Endothelial cell of umbilical vein (primary cell): ENCODE results near the gene HSPA12A. TPM values are rescaled to one million over a fixed set of nuclear protein-coding genes. Genes with fewer than 3 reads are reported as not detected.

Source experiments
- BruUV-seq: library from RNA; stranded (reverse); fragments of 400-500 nt; replicated peaks from 2 replicates; lab custom pipeline; 2021; lab: Mats Ljungman, UMichigan
- CTCF ChIA-PET: fragments of 300-600, 350-600 bp; sonication (Branson Sonifier 250); formaldehyde crosslinking; loops from one replicate; lab custom pipeline; 2021; ENCODE audit warnings: antibody characterized with exemption, inconsistent platforms; lab: Charles Lee
- POLR2A ChIA-PET: fragments of 300-600, 350-600 bp; sonication (Branson Sonifier 250); formaldehyde crosslinking; loops from one replicate; lab custom pipeline; 2021; ENCODE audit warnings: antibody characterized with exemption, inconsistent platforms; lab: Charles Lee
- DNase-seq: peaks from one replicate; pipeline ENCODE4 v3.0.0-alpha.2; 2011; ENCODE audit warnings: low read depth, low spot score
- FAIRE-seq: peaks from 2 replicates; lab custom pipeline; 2011; peaks lifted over from hg19 to GRCh38; lab: Jason Lieb, UNC
- H2AFZ ChIP-seq: 2 replicates; pipeline ENCODE4 v1.6.0; 2012; ENCODE audit warnings: low read depth, low read length, control low read depth, inconsistent platforms
- H3K27ac ChIP-seq: 2 replicates; pipeline ENCODE4 v1.5.1; 2011; ENCODE audit warnings: low read depth, mild to moderate bottlenecking, control low read depth, low read length, moderate library complexity; ENCODE audit not compliant: insufficient read depth
- H3K27me3 ChIP-seq, 2 experiments: 2 replicates each; pipeline versions ENCODE4 v1.6.0 to v1.6.1; 2011; ENCODE audit warnings: low read length in 2 of 2, mixed read lengths in 1 of 2; ENCODE audit not compliant: control insufficient read depth in 2 of 2, insufficient read depth in 2 of 2
- H3K36me3 ChIP-seq, 2 experiments: 2 replicates in 1 of 2; 3 replicates in 1 of 2; pipeline ENCODE4 v1.5.1; 2011; ENCODE audit warnings: low read length in 2 of 2, mild to moderate bottlenecking in 1 of 2, moderate library complexity in 1 of 2; ENCODE audit not compliant: control insufficient read depth in 2 of 2, insufficient read depth in 2 of 2; ENCODE audit errors: extremely low read depth in 1 of 2
- H3K4me1 ChIP-seq: 3 replicates; pipeline ENCODE4 v1.5.1; 2011; ENCODE audit warnings: mild to moderate bottlenecking, low read length; ENCODE audit not compliant: control insufficient read depth, insufficient read depth; ENCODE audit errors: extremely low read depth
- H3K4me2 ChIP-seq: 2 replicates; pipeline ENCODE4 v1.6.1; 2011; ENCODE audit warnings: low read length, control low read depth, mixed read lengths; ENCODE audit not compliant: insufficient read depth
- H3K4me3 ChIP-seq, 3 experiments: fragments of 200-600 bp in 1 of 3; sonication (generic), shearing (Covaris generic) in 1 of 3; replicated peaks in 1 of 3; 2 replicates each; pipeline ENCODE4 v1.5.1; 2011 to 2016; ENCODE audit warnings: control low read depth in 3 of 3, low read length in 3 of 3, mild to moderate bottlenecking in 2 of 3, inconsistent platforms in 1 of 3, low read depth in 1 of 3, moderate library complexity in 1 of 3; ENCODE audit not compliant: insufficient read depth in 1 of 3
- H3K79me2 ChIP-seq: 2 replicates; pipeline ENCODE4 v1.6.0; 2012; ENCODE audit warnings: low read length, inconsistent platforms; ENCODE audit not compliant: control insufficient read depth, insufficient read depth
- H3K9ac ChIP-seq: replicated peaks from 2 replicates; pipeline ENCODE3; 2011; ENCODE audit warnings: low read length, control low read depth; ENCODE audit not compliant: insufficient read depth; ENCODE audit errors: extremely low read depth
- H3K9me1 ChIP-seq: replicated peaks from 3 replicates; pipeline ENCODE4 v1.6.0; 2011; ENCODE audit warnings: mild to moderate bottlenecking, low read length; ENCODE audit not compliant: control insufficient read depth, insufficient read depth; ENCODE audit errors: extremely low read depth
- H3K9me3 ChIP-seq: replicated peaks from 2 replicates; pipeline ENCODE4 v1.5.1; 2012; ENCODE audit warnings: low read length, inconsistent platforms; ENCODE audit not compliant: control insufficient read depth, insufficient read depth
- H4K20me1 ChIP-seq: replicated peaks from 2 replicates; pipeline ENCODE3; 2011; ENCODE audit warnings: mild to moderate bottlenecking, low read length; ENCODE audit not compliant: control insufficient read depth, insufficient read depth; ENCODE audit errors: extremely low read depth
- CTCF ChIP-seq, 2 donors: IDR thresholded peaks; 1 replicate in 1 of 2; 2 replicates in 1 of 2; pipeline ENCODE4 v1.5.1; 2011; ENCODE audit warnings: low read length in 2 of 2, mild to moderate bottlenecking in 2 of 2, moderate library complexity in 2 of 2, control low read depth in 1 of 2, inconsistent platforms in 1 of 2, low read depth in 1 of 2; ENCODE audit not compliant: insufficient read depth in 1 of 2; ENCODE audit errors: extremely low read depth in 1 of 2
- EZH2 ChIP-seq: IDR thresholded peaks from 2 replicates; pipeline ENCODE4 v1.6.1; 2012; ENCODE audit warnings: borderline replicate concordance, low read depth, mild to moderate bottlenecking, moderate library complexity, low read length, inconsistent platforms; ENCODE audit not compliant: severe bottlenecking
- FOS ChIP-seq: IDR thresholded peaks from 2 replicates; pipeline ENCODE4 v1.6.1; 2011; ENCODE audit warnings: mild to moderate bottlenecking, low read length, moderate library complexity, borderline replicate concordance; ENCODE audit not compliant: insufficient read depth
- GATA2 ChIP-seq: IDR thresholded peaks from 2 replicates; pipeline ENCODE4 v1.7.0; 2011; ENCODE audit warnings: low read depth, mild to moderate bottlenecking, moderate library complexity, mixed read lengths, low read length; ENCODE audit not compliant: insufficient read length, insufficient read depth
- JUN ChIP-seq: IDR thresholded peaks from 2 replicates; pipeline ENCODE4 v1.6.1; 2011; ENCODE audit warnings: borderline replicate concordance, low read depth; ENCODE audit not compliant: insufficient read length, insufficient read depth
- MAX ChIP-seq: IDR thresholded peaks from 2 replicates; pipeline ENCODE4 v1.6.1; 2011; ENCODE audit not compliant: insufficient read depth, insufficient read length
- MYC ChIP-seq: IDR thresholded peaks from one replicate; pipeline ENCODE4 v1.6.1; 2011; ENCODE audit warnings: mild to moderate bottlenecking, low read depth, low read length
- POLR2A ChIP-seq: IDR thresholded peaks from 2 replicates; pipeline ENCODE4 v1.6.1; 2012; ENCODE audit warnings: low read depth, mild to moderate bottlenecking, control low read depth, low read length
- POLR2AphosphoS5 ChIP-seq: IDR thresholded peaks from 2 replicates; pipeline ENCODE4 v1.6.1; 2012; ENCODE audit warnings: low read depth, mild to moderate bottlenecking, control low read depth, low read length, moderate library complexity; ENCODE audit not compliant: insufficient read depth
- dilution Hi-C: fragments of 300-500 bp; cut with MboI; formaldehyde crosslinking; loops from one replicate; pipeline ENCODE4 v1.15.0; 2019; ENCODE audit warnings: low sequenced_read_pairs; ENCODE audit not compliant: extremely low pct_ligation_motif_present
- intact Hi-C: fragments of 100-400 bp; cut with micrococcal nuclease; formaldehyde crosslinking; loops from one replicate; pipeline ENCODE4 v1.10.0; 2022
- polyA plus RNA-seq, 4 experiments: library from polyadenylated mRNA; depleted of rRNA in 3 of 4; stranded (reverse) in 3 of 4; unstranded in 1 of 4; fragments of >200 nt; gene quantifications; 2 replicates each; pipeline versions ENCODE4 v1.2.1 to v1.2.3, GENCODE V29; 2011 to 2012; ENCODE audit warnings: missing spikeins in 1 of 4
- total RNA-seq: library from RNA; stranded (reverse); gene quantifications from 2 replicates; pipeline ENCODE4 v1.2.3, GENCODE V29; 2021

The HSPA12A gene
- total and polyA plus RNA-seq, 2 donors (not counting 3 experiments of a cell fraction or from before 2014, with no cell fraction given) = 0.22 to 0.29 TPM

GRCh38 chr10:116722736-116723427 lies 19.5 kb downstream of the HSPA12A start:
- POLR2A ChIA-PET = no interaction called here
- Histone ChIP-seq H3K4me1 (no peaks in the 10 kb centered on the region), H3K4me3 (no peak overlapping the region), H3K4me2 (no peak overlapping the region), H3K9me3 (no peaks in the 10 kb centered on the region), H4K20me1 (no peaks in the 10 kb centered on the region), H3K9me1 (no peaks in the 10 kb centered on the region), H3K36me3 (no peaks in the 10 kb centered on the region), H3K27me3 (no peaks in the 10 kb centered on the region), H3K27ac (no peak overlapping the region), H3K9ac (no peak overlapping the region), H2AFZ (no peak overlapping the region), H3K79me2 (no peaks in the 10 kb centered on the region)
- BruUV-seq = no TSS peak
- TF ChIP-seq EZH2 (no peak), FOS (no peak), POLR2A (no peak), POLR2AphosphoS5 (no peak), MAX (no peak), MYC (no peak), JUN (no peak), CTCF (IDR thresholded peaks at IDR 0.05; ENCODE audit: extremely low read depth in 1 of 2, insufficient read depth in 1 of 2, low read depth in 1 of 2, low read length in 2 of 2) (no peak), GATA2 (no peak)
- dilution Hi-C loops = no loop called here
- no peak for FAIRE-seq
- no peak for DNase-seq
- CTCF ChIA-PET = interaction anchor here (0.6 to 1.4 kb wide), 3 partner anchors 65 to 494 kb away, joined by 3 to 5 read pairs (median 5); no protein-coding TSS in a partner anchor
- intact Hi-C loops = no loop called here
